Esophagus muscularis mucosa (tissue), 4 donors: ENCODE data around the gene SCGB2B2. TPM values are rescaled to one million over a fixed set of nuclear protein-coding genes. Genes with fewer than 3 reads are reported as not detected.
"Not testable (repeated sequence)": the region's sequence is repeated elsewhere in the genome, so short reads cannot be mapped to it uniquely, and the experiment has no call there.

Source experiments
- DNase-seq: peaks from one replicate; pipeline ENCODE4 v3.0.0-alpha.2; 2017; ENCODE audit errors: extremely low spot score
- H3K27ac ChIP-seq, 4 donors: fragments of 200-600 bp; sonication (generic); replicated peaks in 1 of 4; 1 replicate in 3 of 4; 2 replicates in 1 of 4; pipeline ENCODE4 v1.5.1; 2016 to 2019; ENCODE audit warnings: mild to moderate bottlenecking in 1 of 4
- H3K27me3 ChIP-seq, 4 donors: fragments of 200-600 bp; sonication (generic); one replicate each; pipeline versions ENCODE4 v1.5.1 to v1.6.0; 2016 to 2019
- H3K36me3 ChIP-seq, 4 donors: fragments of 200-600 bp; sonication (generic); one replicate each; pipeline ENCODE4 v1.5.1; 2016 to 2019
- H3K4me1 ChIP-seq, 4 donors: fragments of 200-600 bp; sonication (generic); one replicate each; pipeline ENCODE4 v1.5.1; 2016 to 2019
- H3K4me3 ChIP-seq, 4 donors: fragments of 200-600 bp; sonication (generic); 1 replicate in 2 of 4; 2 replicates in 2 of 4; pipeline ENCODE4 v1.5.1; 2016 to 2019; ENCODE audit warnings: mild to moderate bottlenecking in 4 of 4, moderate library complexity in 1 of 4
- H3K9me3 ChIP-seq, 4 donors: fragments of 200-600 bp; sonication (generic); 1 replicate in 3 of 4; 2 replicates in 1 of 4; pipeline ENCODE4 v1.5.1; 2016 to 2019
- CTCF ChIP-seq, 3 experiments: fragments of 200-600 bp in 2 of 3; fragments of 450-650 bp in 1 of 3; sonication (generic) in 2 of 3; IDR thresholded peaks; one replicate each; pipeline ENCODE4 v1.5.1; 2017 to 2019; ENCODE audit warnings: antibody characterized with exemption in 3 of 3, mild to moderate bottlenecking in 2 of 3, moderate library complexity in 1 of 3
- EP300 ChIP-seq: sonication (generic); formaldehyde crosslinking; IDR thresholded peaks from one replicate; pipeline ENCODE4 v1.6.1; 2017; ENCODE audit warnings: antibody characterized with exemption
- POLR2A ChIP-seq: fragments of 450-650 bp; IDR thresholded peaks from one replicate; pipeline ENCODE4 v1.6.1; 2017; ENCODE audit warnings: antibody characterized with exemption, moderate library complexity, mild to moderate bottlenecking, low read depth
- POLR2AphosphoS5 ChIP-seq, 2 donors: sonication (generic); formaldehyde crosslinking; IDR thresholded peaks; one replicate each; pipeline ENCODE4 v1.6.1; 2017; ENCODE audit warnings: antibody characterized with exemption in 2 of 2
- WGBS: methylation state at CpG from one replicate; pipeline ENCODE4 v1.1.5; 2018; 5-methylcytosine and 5-hydroxymethylcytosine counted together
- intact Hi-C: fragments of 100-400 bp; cut with DNase I; formaldehyde crosslinking; loops from one replicate; pipeline ENCODE4 v1.15.1; 2023
- total RNA-seq, 4 donors: library from RNA; depleted of rRNA; stranded (reverse); fragments of >200 nt; gene quantifications; one replicate each; pipeline versions ENCODE4 v1.1.0 to v1.2.1, GENCODE V29; 2016

Gene SCGB2B2
- total RNA-seq, 4 donors from 2014 or later: 0.83 to 0.86 TPM; not detected in 2

DNA sequence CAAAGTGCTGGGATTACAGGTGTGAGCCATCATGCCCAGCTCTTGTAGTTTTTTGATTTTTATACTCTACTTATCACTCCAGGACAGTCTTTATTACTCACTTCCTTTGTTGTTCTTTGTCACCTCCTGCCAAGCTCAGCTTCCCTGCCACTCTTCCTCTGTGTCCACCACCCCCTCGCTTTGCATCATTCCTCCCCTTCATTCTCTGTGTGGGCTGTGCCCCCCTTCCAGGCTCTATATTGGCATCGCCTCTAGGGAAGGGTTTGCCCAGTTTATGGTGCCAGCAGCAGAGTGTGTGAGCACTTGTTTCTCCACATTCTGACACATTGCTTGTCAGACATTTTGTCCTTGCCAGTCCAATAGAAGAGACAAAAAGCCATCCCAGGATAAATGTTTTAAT lies 15.6 kb upstream of the SCGB2B2 start:
- Histone ChIP-seq H3K36me3 (no peaks in the 10 kb centered on the region), H3K9me3 (peaks cover 0 to 28% (median 7%) of the 10 kb centered on the region in 4 donors), H3K4me3 (no peak overlapping the region), H3K27me3 (no peaks in the 10 kb centered on the region), H3K4me1 (no peaks in the 10 kb centered on the region), H3K27ac (no peak overlapping the region)
- no peak for DNase-seq
- intact Hi-C loops: no loop called here
- TF ChIP-seq POLR2A (no peak), POLR2AphosphoS5 (IDR thresholded peaks at IDR 0.05) (no peak), EP300 (no peak), CTCF (IDR thresholded peaks at IDR 0.05) (no peak)
- WGBS: 62% methylated on average over 2 of the region's 2 CpGs

DNA sequence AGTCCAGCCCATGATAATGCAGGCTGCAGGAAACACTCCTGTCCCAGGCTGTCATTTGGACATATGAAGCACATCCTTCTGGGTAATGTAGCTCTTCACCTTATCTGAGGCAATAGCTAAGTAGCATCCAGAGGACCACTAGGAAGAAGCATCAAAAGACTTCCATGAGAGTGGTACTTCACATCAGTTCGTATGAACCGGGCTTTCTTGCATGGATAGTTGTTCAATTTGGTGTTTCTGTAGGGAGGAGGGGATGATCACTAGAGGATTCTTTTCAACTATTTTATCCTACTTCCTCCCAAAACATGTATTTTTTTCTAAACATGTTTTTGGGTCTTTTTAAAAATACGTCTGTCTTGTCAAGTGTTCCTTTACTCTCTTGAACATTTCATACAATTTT lies 13.4 kb upstream of the SCGB2B2 start:
- H3K4me1 ChIP-seq: no peaks in the 10 kb centered on the region
- H3K27ac ChIP-seq: no peak overlapping the region
- no peak overlapping the region for H3K4me3 ChIP-seq
- H3K36me3 ChIP-seq: peaks cover 0 to 2% (median 0%) of the 10 kb centered on the region in 4 donors
- H3K9me3 ChIP-seq: peaks cover 9 to 49% (median 28%) of the 10 kb centered on the region in 4 donors
- no peak for TF ChIP-seq EP300
- no peaks in the 10 kb centered on the region for H3K27me3 ChIP-seq
- DNase-seq: no peak
- WGBS: 86% methylated on average over 3 of the region's 3 CpGs
- intact Hi-C loops: no loop called here

DNA sequence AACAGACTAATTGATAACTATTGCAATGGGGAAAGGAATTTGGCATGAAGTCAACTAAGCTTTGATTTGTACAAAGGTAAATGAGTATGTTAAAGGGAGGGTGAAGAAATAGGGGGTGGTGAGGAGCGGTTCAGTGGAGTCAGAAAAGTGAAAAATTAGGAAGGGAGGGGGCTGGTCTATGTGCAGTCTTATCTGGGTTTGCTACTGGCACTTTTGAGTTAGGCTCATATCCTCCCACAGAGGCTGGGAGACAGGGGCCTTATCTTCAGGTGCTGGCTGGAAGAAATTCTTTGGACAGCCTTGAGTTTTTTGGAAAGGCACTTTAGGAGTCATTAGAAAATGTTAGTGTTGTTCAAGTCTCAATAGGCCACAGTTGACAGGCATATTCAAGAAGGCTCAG lies 11.6 kb upstream of the SCGB2B2 start:
- no peak for DNase-seq
- Histone ChIP-seq H3K4me1 (no peaks in the 10 kb centered on the region), H3K27ac (no peak overlapping the region), H3K36me3 (peaks cover 12 to 20% (median 14%) of the 10 kb centered on the region in 4 donors), H3K9me3 (peaks cover 11 to 67% (median 45%) of the 10 kb centered on the region in 4 donors), H3K27me3 (no peaks in the 10 kb centered on the region), H3K4me3 (no peak overlapping the region)
- WGBS: 84% methylated on average over 1 of the region's 1 CpG
- TF ChIP-seq EP300 (no peak), CTCF (IDR thresholded peaks at IDR 0.05) (no peak), POLR2AphosphoS5 (IDR thresholded peaks at IDR 0.05) (no peak), POLR2A (no peak)
- intact Hi-C loops: no loop called here

DNA sequence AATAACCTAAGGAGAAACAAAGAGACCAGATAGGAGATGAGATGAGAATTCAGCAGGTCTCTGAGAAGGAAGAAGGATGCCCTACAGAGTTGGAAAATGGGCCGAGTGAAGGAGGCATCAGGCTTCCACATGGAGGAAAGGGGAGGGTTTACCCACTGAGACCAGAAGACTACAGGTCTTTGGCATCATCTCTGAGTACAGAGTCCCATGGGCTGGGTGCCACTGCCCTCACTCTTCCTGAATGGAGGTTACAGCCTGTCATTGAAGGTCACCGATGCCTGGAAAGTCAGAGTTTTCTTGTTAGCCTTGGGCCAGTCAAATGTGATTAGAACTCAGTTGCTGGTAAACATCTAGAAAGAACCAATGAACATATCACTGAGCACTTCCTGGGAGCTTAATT lies 10.4 kb upstream of the SCGB2B2 start:
- no peak overlapping the region for H3K4me3 ChIP-seq
- TF ChIP-seq POLR2AphosphoS5 (IDR thresholded peaks at IDR 0.05) (no peak), CTCF (IDR thresholded peaks at IDR 0.05) (no peak), EP300 (no peak), POLR2A (no peak)
- peaks cover 25 to 33% (median 27%) of the 10 kb centered on the region in 4 donors for H3K36me3 ChIP-seq
- H3K4me1 ChIP-seq: no peaks in the 10 kb centered on the region
- intact Hi-C loops: no loop called here
- WGBS: 79% methylated on average over 2 of the region's 2 CpGs
- H3K27me3 ChIP-seq: no peaks in the 10 kb centered on the region
- peaks cover 11 to 80% (median 56%) of the 10 kb centered on the region in 4 donors for H3K9me3 ChIP-seq
- DNase-seq: no peak
- H3K27ac ChIP-seq: no peak overlapping the region

GRCh38 chr19:34686455-34686854 lies 9.5 kb upstream of the SCGB2B2 start:
- H3K4me3 ChIP-seq: no peak overlapping the region

DNA sequence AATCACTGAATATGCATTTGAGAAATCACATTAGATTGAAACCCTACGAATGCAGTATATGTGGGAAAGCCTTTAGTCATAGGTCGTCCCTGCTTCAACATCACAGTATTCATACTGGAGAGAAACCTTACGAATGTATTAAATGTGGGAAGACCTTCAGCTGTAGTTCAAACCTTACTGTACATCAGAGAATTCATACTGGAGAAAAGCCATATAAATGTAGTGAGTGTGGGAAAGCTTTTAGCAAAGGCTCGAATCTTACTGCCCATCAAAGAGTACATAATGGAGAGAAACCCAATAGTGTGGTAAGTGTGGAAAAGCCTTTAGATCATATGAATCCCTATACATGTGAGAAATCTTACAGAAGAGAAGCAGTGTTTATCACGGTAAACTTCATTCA lies 8.3 kb upstream of the SCGB2B2 start:
- H3K4me1 ChIP-seq, H3K4me3 ChIP-seq, DNase-seq, intact Hi-C loops, H3K27ac ChIP-seq, H3K27me3 ChIP-seq: not testable (repeated sequence)
- 94% methylated on average over 5 of the region's 5 CpGs for WGBS
- Histone ChIP-seq H3K36me3 (peaks cover 43 to 53% (median 46%) of the 10 kb centered on the region in 4 donors), H3K9me3 (peaks cover 11 to 91% (median 72%) of the 10 kb centered on the region in 4 donors)

More at GRCh38 chr19:34686455-34686854, 9.5 kb upstream of the SCGB2B2 start:
- Histone ChIP-seq H3K27me3 (no peaks in the 10 kb centered on the region), H3K9me3 (peaks cover 11 to 89% (median 62%) of the 10 kb centered on the region in 4 donors), H3K4me1 (no peaks in the 10 kb centered on the region), H3K36me3 (peaks cover 33 to 42% (median 35%) of the 10 kb centered on the region in 4 donors), H3K27ac (no peak overlapping the region)
- intact Hi-C loops: no loop called here
- 87% methylated on average over 5 of the region's 5 CpGs for WGBS
- no peak for DNase-seq
- TF ChIP-seq POLR2AphosphoS5 (IDR thresholded peaks at IDR 0.05) (no peak), POLR2A (no peak), CTCF (IDR thresholded peaks at IDR 0.05) (no peak), EP300 (no peak)
